GM12874 (cell line): ENCODE data around the gene TRPV2.

Source experiments
- TF ChIP-seq, protein P1 (sequence below): IDR thresholded peaks from 2 replicates; pipeline ENCODE4 v1.5.1; 2011; ENCODE audit warnings: low read depth, mild to moderate bottlenecking, control low read depth, low read length, moderate library complexity; ENCODE audit not compliant: insufficient read depth

The TRPV2 gene

DNA sequence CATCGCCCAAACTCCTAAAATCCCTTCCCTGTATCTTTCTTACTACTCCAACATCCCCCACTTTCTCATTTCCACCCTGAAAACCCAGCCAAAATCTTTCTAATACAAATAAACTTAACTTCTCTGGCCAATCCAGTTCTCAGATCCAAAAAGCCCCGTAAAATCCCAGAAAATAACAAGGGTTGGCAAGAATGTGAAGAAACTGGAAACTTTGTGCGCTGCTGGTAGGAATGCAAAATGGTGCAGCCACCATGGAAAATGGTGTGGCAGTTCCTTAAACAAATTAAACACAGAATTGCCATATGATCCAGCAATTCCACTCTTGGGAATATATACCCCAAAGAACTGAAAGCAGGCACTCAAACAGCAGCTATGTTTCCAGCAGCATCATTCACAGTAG lies 52.5 kb downstream of the TRPV2 start:
- TF ChIP-seq, protein P1, sequence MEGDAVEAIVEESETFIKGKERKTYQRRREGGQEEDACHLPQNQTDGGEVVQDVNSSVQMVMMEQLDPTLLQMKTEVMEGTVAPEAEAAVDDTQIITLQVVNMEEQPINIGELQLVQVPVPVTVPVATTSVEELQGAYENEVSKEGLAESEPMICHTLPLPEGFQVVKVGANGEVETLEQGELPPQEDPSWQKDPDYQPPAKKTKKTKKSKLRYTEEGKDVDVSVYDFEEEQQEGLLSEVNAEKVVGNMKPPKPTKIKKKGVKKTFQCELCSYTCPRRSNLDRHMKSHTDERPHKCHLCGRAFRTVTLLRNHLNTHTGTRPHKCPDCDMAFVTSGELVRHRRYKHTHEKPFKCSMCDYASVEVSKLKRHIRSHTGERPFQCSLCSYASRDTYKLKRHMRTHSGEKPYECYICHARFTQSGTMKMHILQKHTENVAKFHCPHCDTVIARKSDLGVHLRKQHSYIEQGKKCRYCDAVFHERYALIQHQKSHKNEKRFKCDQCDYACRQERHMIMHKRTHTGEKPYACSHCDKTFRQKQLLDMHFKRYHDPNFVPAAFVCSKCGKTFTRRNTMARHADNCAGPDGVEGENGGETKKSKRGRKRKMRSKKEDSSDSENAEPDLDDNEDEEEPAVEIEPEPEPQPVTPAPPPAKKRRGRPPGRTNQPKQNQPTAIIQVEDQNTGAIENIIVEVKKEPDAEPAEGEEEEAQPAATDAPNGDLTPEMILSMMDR, result no peak

DNA sequence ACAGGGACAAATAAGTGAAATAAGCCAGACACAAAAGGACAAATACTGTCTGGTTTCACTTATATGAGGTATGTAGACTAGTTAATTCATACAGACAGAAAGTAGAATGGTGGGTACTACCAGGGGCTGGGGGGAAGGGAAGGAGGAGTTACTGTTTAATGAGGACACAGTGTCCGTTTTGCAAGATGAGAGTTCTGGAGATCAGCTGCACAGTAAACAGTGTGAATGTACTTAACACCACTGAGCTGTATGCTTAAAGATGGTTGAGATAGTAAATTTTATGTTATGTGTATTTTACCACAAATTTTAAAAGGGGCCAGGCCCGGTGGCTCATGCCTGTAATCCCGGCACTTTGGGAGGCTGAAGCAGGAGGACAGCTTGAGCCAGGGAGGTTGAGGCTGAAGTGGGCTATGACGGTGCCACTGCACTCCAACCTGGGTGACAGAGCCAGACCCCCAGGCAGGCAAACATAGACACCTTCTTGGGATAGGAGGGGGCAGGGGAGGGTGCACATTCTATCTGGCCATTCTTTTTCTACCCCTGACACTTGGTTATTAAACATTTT lies 53.1 kb downstream of the TRPV2 start:
- TF ChIP-seq, protein P1, result no peak

DNA sequence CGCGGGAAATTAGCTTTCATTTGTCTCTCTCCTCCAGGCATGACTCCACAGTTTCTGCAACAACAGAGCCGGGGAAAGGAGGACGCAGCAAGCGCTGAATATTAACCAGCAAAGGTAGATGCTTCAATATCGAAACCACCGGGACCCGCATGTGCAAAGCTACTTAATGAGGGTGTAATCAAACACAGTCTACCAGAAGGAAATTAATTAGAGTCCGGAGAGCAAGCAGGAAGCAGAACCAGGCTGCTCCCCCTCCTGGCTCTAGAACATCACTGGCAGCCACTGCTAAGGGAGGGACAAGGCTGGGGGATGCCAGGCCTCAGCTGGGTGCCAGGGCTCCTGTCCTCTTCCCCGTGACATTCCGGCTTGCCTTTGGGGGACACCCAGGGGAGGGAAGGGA lies 54.9 kb downstream of the TRPV2 start:
- TF ChIP-seq, protein P1, result no peak

DNA sequence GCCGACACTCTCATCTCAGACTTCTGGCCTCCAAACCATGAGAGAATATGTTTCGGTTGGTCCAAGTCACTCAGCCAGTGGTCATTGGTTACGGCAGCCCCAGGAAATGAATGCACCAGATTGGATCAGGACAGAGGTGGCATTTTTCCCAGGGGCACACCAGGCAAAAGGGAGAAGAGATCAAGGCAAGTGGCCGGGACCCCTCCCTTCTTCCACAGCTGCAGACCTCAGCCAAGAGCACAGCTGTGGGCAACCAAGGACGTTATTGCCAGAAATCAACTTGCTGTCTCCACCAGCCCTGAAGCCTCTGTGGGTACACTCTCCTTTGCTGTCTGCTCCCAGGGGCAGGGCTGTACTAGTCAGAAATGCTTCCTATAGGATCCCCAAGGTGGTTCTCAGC lies 55.9 kb downstream of the TRPV2 start:
- TF ChIP-seq, protein P1, result no peak

DNA sequence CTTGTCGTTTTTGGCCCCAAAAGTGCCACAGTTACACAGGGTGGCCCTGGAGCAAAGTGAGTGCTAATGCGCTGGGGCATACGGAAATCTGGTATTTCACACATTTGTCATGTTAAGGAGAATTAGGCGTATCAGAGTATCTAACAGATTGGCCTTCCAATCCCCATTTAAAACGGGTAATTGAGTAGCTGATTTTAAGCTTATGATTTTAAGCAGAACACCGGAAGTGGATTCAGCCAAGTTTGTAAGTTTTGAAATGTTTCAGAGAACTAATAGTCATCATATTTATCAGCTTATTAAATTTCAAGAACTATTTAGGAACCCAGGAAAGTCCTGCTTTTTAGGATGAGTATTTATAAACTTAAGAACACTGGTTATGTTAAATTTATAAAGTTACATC lies 57.2 kb downstream of the TRPV2 start:
- TF ChIP-seq, protein P1, result no peak

DNA sequence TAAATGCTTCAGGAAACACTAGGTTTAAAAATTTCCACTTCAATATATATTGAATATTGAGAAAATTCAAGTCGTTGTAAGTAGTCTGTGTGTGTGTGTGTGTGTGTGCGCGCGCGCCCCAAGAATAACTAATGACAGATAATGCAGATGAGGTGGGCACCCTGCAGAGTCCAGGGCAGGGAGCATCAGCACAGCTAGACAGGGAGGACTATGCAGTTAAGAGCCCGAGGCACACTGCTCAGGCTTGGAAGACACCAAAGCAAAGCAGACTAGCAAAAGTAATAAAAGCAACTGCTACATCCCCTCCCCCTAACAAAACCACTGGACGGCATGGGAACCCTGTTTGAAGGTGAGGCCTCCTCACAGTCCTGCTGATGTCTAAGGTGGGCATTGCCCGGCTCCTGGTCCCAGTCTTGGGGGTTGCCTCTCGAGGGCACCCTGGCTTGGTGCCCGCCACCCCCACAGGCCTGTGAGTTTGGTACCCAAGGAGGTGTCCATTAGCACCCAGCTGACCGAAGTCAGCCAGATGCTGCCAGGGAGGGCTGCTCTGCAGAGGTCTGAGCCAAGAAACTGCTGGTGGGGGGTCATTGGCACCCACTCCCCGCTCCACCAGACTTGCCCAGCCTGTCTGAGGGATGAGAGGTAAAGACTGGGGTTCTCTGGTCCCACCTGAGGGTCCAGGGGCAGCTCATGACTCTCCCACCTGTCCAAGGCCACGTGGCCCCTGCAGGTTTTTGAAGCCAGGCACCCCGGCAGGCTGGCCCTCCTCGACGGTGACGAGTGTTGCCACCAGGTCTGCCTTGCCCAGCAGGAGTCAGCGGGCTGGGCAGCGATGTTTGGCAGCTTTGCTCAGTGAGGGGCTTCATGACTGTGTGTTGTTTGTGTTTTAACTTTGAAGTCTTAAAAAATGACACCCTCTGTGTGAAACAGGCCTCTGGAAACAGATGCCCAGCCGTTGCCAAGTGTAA lies 58.0 kb downstream of the TRPV2 start:
- TF ChIP-seq, protein P1, result no peak

DNA sequence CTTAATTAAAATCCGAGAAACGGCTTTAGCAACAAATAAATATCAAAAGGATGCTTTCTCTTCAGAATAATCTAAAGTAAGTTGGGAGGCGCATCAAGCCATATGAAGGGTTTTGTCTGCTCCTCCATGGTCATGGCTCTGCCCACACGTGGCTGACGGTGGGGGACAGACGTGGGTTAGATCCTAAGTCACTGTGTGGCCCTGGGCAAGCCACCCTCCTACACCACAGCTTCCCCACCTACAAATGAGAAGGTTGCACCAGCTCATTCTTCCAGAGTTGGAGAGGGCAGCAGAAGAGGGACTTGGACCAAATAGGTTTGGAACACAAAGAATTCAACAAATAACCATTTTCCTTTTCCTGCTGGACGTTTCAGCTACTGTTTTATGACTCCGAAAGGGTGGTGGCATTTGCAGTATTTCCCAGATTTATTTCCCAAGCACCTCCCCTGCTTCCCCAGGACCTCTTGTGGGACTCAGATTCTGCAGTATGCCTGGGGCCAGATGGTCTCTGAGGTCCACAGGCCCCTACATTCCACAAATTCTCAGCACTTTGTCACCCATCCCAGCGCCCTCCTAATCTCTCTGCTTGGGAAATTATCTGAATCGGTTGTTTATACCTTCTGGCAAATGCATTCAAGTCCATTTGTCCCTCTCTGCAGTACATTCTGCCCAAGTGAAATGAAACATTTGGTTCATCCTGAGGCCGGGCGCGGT lies 58.8 kb downstream of the TRPV2 start:
- TF ChIP-seq, protein P1, result no peak
